HepG2 (cell line): ENCODE results near the gene POLRMT. TPM values are rescaled to one million over a fixed set of nuclear protein-coding genes. Genes with fewer than 3 reads are reported as not detected.

ENCODE experiments used
- RXRB ChIP-seq: IDR thresholded peaks from 2 replicates; pipeline ENCODE4 v1.6.1; 2016; ENCODE audit warnings: borderline replicate concordance, missing genetic modification reagents, missing compliant biosample characterization
- SIX1 ChIP-seq: sonication (generic); formaldehyde crosslinking; IDR thresholded peaks from 2 replicates; pipeline ENCODE4 v1.4.0; 2020; ENCODE audit warnings: missing genetic modification reagents, borderline replicate concordance
- TMF1 ChIP-seq: sonication (generic); formaldehyde crosslinking; IDR thresholded peaks from 2 replicates; pipeline ENCODE4 v1.8.1; 2022; ENCODE audit warnings: low read depth, missing genetic modification reagents
- ZBED4 ChIP-seq: sonication (generic); formaldehyde crosslinking; IDR thresholded peaks from 2 replicates; pipeline ENCODE4 v1.4.0; 2020; ENCODE audit warnings: missing genetic modification reagents, borderline replicate concordance
- ZNF446 ChIP-seq: sonication (generic); formaldehyde crosslinking; IDR thresholded peaks from 2 replicates; pipeline ENCODE4 v1.5.0; 2020; ENCODE audit warnings: mild to moderate bottlenecking, missing genetic modification reagents
- ZNF496 ChIP-seq: sonication (generic); formaldehyde crosslinking; IDR thresholded peaks from 2 replicates; pipeline ENCODE4 v1.8.1; 2023; ENCODE audit warnings: mild to moderate bottlenecking, moderate library complexity, missing genetic modification reagents; ENCODE audit not compliant: insufficient replicate concordance
- ZNF558 ChIP-seq: sonication (generic); formaldehyde crosslinking; IDR thresholded peaks from 2 replicates; pipeline ENCODE4 v1.9.0; 2022; ENCODE audit warnings: mild to moderate bottlenecking, missing genetic modification reagents, borderline replicate concordance
- ZNF646 ChIP-seq: sonication (generic); formaldehyde crosslinking; IDR thresholded peaks from 2 replicates; pipeline ENCODE4 v1.9.0; 2021; ENCODE audit warnings: mild to moderate bottlenecking, missing genetic modification reagents
- polyA plus RNA-seq, 8 experiments: library from polyadenylated mRNA; depleted of rRNA in 3 of 8; stranded (reverse) in 7 of 8; unstranded in 1 of 8; fragments of >200 nt; fragmentation: Illumina TruSeq in 4 of 8; extraction: Trizol in 4 of 8; gene quantifications; 2 replicates each; pipeline versions ENCODE4 v1.2.1 to v1.2.3, GENCODE V29; 2011 to 2016; ENCODE audit warnings: low read depth in 4 of 8, missing spikeins in 1 of 8, mixed read lengths in 1 of 8; ENCODE audit not compliant: insufficient read depth in 1 of 8
- total RNA-seq, 5 experiments: library from RNA; depleted of rRNA; stranded (reverse); fragments of >200 nt; fragmentation: Illumina TruSeq; extraction: Trizol; gene quantifications; 2 replicates each; pipeline ENCODE4 v1.2.3, GENCODE V29; 2016; ENCODE audit warnings: low read depth in 1 of 5
- TF ChIP-seq, protein P1 (sequence below): sonication (generic); formaldehyde crosslinking; IDR thresholded peaks from 2 replicates; pipeline ENCODE4 v1.4.0; 2020; ENCODE audit warnings: low read depth, missing genetic modification reagents
- TF ChIP-seq, protein P2 (sequence below): sonication (generic); formaldehyde crosslinking; IDR thresholded peaks from 2 replicates; pipeline ENCODE4 v1.4.0; 2020; ENCODE audit warnings: missing genetic modification reagents

The POLRMT gene
- total and polyA plus RNA-seq, 2 of the 13 experiments (the other 11 are each of a cell fraction or from before 2014, with no cell fraction given), result 78.0 to 101 TPM

DNA sequence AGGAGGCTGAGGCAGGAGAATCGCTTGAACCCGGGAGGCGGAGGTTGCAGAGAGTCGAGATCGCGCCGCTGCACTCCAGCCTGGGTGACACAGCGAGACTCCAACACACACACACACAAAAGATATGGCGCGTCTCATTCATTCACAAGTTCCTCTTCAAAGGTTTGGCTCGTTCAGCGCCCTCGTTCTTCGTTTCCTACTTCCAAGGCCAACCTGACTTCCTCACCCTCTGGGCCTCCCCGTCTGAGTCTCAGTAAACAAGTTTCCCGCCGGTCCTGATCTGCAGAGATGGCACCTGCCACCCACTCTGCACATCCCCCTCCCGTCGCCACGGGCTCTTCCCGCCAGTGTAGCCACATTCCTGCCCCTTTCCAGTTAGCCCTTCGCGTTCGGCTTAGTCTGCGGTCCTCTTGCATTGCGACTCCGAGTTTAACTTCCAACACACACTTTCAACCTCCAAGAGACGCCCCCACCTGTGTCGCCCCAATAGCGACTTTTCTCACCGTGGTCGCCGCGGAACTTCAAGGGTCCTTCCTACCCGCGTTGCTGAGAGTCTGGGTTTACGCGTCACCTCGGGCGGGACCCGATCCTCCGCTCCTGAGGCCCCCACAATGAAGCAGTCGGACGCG, 62.3 kb downstream of the POLRMT start (continued):
- TF ChIP-seq TMF1 (CRISPR knock-in tag) (no peak), ZNF558 (CRISPR knock-in tag) (0 out of 2 replicates have a peak, but pooled peaks have one; percentile 43), ZBED4 (CRISPR knock-in tag) (no peak), ZNF496 (no peak), ZNF646 (peak; percentile 37; the same call in 1 of the 2 replicates), RXRB (CRISPR knock-in tag) (peak; percentile 55; the same call in 1 of the 2 replicates), SIX1 (no peak), ZNF446 (CRISPR knock-in tag) (no peak)
- TF ChIP-seq, protein P1, sequence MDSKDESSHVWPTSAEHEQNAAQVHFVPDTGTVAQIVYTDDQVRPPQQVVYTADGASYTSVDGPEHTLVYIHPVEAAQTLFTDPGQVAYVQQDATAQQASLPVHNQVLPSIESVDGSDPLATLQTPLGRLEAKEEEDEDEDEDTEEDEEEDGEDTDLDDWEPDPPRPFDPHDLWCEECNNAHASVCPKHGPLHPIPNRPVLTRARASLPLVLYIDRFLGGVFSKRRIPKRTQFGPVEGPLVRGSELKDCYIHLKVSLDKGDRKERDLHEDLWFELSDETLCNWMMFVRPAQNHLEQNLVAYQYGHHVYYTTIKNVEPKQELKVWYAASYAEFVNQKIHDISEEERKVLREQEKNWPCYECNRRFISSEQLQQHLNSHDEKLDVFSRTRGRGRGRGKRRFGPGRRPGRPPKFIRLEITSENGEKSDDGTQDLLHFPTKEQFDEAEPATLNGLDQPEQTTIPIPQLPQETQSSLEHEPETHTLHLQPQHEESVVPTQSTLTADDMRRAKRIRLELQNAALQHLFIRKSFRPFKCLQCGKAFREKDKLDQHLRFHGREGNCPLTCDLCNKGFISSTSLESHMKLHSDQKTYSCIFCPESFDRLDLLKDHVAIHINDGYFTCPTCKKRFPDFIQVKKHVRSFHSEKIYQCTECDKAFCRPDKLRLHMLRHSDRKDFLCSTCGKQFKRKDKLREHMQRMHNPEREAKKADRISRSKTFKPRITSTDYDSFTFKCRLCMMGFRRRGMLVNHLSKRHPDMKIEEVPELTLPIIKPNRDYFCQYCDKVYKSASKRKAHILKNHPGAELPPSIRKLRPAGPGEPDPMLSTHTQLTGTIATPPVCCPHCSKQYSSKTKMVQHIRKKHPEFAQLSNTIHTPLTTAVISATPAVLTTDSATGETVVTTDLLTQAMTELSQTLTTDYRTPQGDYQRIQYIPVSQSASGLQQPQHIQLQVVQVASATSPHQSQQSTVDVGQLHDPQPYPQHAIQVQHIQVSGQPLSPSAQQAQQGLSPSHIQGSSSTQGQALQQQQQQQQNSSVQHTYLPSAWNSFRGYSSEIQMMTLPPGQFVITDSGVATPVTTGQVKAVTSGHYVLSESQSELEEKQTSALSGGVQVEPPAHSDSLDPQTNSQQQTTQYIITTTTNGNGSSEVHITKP, result peak; percentile 18; the same call in 1 of the 2 replicates
- TF ChIP-seq, protein P2, sequence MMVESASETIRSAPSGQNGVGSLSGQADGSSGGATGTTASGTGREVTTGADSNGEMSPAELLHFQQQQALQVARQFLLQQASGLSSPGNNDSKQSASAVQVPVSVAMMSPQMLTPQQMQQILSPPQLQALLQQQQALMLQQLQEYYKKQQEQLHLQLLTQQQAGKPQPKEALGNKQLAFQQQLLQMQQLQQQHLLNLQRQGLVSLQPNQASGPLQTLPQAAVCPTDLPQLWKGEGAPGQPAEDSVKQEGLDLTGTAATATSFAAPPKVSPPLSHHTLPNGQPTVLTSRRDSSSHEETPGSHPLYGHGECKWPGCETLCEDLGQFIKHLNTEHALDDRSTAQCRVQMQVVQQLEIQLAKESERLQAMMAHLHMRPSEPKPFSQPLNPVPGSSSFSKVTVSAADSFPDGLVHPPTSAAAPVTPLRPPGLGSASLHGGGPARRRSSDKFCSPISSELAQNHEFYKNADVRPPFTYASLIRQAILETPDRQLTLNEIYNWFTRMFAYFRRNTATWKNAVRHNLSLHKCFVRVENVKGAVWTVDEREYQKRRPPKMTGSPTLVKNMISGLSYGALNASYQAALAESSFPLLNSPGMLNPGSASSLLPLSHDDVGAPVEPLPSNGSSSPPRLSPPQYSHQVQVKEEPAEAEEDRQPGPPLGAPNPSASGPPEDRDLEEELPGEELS (CRISPR knock-in tag), result peak; percentile 61; the same call in 1 of the 2 replicates
